H4 (cell line): ENCODE results near the gene FUCA2. TPM values are rescaled to one million over a fixed set of nuclear protein-coding genes. Genes with fewer than 3 reads are reported as not detected.
A peak's percentile ranks its signal among the peaks of the same experiment; 100 is the strongest.

Source experiments
- DNase-seq: peaks from one replicate; pipeline ENCODE4 v3.0.0-alpha.2; 2015; ENCODE audit warnings: low spot score
- total RNA-seq: library from RNA; depleted of rRNA; stranded (reverse); fragments of >200 nt; shearing (Covaris generic); gene quantifications from 2 replicates; pipeline ENCODE4 v1.2.3, GENCODE V29; 2014; rRNA removed

FUCA2 gene, protein sequence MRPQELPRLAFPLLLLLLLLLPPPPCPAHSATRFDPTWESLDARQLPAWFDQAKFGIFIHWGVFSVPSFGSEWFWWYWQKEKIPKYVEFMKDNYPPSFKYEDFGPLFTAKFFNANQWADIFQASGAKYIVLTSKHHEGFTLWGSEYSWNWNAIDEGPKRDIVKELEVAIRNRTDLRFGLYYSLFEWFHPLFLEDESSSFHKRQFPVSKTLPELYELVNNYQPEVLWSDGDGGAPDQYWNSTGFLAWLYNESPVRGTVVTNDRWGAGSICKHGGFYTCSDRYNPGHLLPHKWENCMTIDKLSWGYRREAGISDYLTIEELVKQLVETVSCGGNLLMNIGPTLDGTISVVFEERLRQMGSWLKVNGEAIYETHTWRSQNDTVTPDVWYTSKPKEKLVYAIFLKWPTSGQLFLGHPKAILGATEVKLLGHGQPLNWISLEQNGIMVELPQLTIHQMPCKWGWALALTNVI
- 68.2 and 72.8 TPM in 2 replicates for total RNA-seq

DNA sequence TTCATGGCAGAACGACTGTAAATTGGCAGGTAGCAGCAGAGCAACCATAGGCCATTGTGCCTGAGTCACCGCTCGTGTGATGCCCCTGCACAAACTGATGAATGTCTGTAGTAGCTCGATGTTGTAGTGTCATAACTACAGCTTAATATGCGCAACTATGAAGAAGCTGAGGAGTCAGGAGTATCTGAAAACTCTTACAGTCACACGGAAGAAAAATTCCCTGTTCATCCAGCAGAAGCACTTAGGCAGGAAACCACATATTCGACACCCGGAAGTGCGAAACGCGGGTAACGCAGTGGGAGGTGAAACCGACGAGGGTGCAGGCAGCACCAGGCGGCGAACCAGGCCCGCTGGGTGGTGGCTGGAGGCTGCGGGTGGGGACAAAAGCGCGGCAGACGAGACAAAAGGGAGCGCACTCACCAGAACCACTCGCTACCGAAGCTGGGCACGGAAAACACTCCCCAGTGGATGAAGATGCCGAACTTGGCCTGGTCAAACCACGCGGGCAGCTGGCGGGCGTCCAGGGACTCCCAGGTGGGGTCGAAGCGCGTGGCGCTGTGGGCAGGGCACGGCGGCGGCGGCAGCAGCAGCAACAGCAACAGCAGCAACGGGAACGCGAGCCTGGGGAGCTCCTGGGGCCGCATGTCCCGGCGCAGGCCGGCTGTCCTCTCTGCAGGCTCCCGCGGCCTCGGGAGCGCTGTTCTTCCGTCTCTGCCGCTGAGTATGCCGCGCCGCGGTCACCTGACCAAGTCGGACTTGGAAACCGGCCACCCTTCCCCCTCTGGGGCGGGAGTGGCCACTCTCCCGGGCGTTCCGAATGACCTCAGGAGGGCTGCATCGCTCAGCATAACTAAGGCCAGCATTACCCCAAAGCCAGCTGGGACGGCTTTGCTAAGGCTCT is at the start of gene FUCA2:
Gene FUCA2 (minus strand): TSS at position 730 of the 901 bp plus-strand sequence. CDS start 86 bp downstream, at position 644.
- peak; percentile 62 for DNase-seq

DNA sequence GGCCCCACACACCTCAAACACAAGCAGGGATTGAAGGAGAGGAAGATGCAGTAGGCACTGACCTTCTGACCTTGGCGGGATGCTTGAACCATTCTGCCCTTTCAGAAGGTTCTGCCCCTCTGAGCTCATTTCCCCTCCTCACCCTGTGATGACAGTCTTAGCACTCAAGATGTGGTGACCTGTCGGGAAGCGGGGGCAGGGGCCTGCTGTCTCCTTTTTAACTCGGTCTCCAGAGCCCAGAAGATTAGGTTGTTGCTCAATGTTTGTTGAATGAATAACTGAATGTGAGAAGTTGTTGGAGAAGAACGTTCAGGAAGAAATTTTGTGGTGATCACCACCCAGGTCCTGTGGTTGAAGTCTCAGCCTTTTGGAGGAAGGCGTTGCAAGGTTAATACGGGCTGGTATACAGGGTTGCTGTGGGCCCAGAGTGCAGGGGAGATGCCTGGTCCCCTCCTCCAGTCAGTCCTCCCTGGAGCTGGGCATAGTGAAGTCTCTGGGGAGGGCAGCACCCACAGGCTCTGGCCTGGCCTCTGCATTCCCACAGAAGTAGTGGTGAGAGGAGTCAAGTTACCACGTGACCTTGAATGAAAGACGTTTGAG is 49.7 kb upstream of the FUCA2 start:
- no peak for DNase-seq

DNA sequence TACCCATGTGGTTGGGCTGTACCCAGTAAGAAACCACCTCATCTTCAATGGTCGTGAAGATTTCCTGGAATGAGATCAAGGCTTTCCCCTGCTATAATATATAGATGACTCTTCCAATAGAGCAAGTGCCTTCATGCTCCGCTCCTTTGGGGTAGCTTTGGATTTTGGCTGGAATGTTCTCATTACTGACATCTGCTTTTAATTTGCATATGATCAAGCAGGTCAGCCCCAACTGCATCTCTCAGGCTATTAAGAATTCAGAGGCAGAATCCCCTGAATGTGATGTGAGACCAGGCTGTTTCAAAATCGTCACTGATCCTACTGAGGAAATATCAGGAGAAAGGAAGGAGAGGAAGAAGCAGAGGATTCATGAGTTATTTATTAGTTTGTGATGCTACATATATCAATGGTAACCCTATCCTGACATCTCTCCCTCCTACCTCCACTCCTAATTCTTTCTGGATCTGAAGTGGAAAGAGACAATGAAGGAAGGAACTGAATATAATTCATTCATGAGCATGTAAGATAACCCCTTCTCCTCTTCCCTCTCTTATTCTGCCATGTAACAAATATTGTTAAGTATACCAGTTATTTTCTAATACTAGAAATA is 47.6 kb upstream of the FUCA2 start:
- DNase-seq, result no peak

GRCh38 chr6:143556529-143556928 is 45.0 kb upstream of the FUCA2 start:
- peak; percentile 18 for DNase-seq

DNA sequence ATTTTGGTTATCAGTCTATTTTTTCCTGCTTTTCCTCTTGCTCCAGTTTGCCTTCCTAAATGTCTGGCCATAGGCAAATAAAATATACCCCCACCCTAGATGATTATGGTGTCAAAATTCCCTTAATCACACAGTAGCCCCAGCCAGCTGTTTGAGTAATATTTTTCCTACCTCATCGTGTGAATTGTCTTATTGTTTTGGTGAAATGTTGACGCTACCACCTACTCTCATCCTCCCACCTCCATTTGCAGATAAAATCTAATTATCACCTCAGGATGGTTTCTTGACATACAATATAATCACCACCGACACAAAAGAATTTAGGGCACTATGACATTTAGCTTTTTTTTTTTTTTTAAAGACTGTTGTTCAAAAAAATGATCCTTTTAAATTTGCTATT is 44.1 kb upstream of the FUCA2 start:
- DNase-seq, result no peak

DNA sequence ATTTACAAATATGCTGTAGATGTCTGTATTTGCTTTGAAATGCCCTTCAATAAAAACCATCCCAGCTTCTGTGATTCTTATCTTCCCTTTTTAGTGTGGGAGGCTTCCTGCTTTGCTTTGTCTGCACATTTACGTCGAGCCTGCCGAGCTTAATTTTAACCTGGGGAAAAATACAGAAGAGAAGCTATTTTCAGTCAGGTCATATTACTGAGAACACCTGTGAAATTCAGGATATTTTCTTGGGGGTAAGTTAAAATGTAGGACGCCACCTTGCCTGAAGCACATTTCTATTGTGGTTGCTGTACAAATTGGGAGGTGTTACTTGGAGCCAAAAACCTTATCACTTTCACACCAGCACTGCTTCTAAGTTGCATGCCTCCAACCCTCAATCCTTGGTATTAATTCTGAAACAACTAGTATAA is 43.6 kb upstream of the FUCA2 start:
- no peak for DNase-seq

- no peak for DNase-seq
Measured at GRCh38 chr6:143553337-143553736, 41.8 kb upstream of the FUCA2 start.

- DNase-seq, result no peak
Measured at GRCh38 chr6:143549949-143550268, 38.4 kb upstream of the FUCA2 start.

DNA sequence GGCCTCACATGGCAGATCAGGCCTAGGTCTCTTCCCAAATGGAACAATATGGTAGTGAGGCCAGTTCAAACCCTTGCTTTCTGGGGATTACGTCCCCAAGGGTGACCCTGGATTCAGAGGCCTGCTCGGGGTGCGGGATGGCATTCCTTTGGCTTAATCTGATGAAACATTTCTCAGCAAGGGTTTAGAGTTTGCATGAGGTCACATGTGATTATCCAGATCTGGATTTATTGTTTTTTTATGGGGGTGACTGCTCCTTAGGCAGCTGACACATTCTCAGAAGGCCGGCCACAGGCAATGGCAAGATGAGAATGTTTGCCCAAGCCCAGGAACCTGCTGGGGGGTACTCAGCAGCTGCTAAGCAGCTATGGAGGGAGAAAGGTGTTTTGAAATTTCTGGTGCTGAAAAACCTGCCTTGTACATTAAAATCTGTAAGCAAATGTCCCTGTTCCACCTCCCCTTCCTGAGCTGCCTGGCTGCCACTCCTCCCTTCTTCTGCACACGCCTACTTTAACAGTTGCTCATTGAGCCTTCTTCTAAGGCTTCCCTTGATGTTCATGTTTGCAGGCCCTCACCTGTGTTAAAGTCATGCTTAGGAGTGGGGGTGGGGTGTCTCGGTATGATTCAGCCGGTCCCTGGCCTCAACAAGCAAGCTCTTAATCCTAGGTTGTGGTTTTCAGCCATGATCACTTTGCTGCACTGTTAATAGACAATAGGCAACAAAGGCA is 37.9 kb upstream of the FUCA2 start:
- no peak for DNase-seq

DNA sequence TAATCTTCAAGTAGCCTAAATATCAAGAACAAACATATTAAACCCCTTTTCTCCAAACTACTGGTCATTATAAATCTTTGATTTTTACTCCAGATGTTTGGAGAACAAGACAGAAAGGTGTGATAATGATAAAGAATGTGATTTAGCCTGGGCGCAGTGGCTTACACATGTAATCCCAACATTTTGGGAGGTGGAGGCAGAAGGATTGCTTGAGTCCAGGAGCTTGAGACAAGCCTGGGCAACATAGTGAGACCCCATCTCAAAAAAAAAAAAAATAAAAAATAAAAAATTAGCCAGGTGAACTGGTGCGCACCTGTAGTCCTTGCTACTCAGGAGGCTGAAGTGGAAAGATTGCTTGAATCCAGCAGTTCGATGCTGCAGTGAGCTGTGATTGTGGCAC is 35.1 kb upstream of the FUCA2 start:
- no peak for DNase-seq

DNA sequence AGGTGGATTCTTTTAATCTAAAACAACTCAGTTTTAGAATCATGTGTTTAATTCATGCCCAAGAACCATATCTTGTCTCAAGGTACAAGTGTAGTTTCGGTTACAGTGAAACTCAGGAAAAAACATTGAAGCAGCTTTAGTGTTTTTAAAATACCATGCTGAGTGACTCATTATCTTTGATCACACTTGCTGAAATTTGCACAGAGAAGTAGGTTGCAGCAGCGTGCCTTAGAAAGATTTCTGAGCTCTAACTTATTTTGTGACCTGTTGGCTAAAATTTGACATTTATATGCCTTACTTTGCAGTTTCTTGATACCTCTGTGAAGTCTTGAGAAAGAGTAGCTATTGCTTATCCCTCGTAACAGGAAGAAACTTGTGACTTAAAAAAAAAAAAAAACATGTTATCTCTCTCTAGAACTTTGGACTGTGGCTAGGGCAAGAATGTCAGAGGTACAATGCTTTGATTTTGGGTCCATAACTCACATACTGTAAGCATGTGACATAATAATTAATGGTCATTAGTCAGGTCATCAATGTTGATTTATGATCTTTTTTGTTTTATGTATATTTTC is 34.5 kb upstream of the FUCA2 start:
- no peak for DNase-seq

DNA sequence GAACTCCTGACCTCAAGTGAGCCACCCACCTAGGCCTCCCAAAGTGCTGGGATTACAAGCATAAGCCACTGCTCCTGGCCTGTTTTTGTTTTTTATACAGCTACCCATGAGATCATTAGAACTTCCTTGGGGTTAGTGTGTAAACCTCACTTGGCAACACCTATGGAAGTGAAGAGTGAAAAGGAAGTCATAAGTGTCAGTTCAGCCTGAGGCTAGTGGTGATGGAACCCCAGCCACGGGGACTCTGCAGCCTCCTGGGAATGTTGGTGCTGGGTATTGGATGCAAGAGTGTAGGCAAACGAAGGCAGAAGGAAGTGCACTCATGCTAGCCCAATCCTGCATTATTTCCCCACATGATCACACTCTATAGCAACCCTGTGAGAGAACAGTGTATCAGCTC is 33.6 kb upstream of the FUCA2 start:
- no peak for DNase-seq

DNA sequence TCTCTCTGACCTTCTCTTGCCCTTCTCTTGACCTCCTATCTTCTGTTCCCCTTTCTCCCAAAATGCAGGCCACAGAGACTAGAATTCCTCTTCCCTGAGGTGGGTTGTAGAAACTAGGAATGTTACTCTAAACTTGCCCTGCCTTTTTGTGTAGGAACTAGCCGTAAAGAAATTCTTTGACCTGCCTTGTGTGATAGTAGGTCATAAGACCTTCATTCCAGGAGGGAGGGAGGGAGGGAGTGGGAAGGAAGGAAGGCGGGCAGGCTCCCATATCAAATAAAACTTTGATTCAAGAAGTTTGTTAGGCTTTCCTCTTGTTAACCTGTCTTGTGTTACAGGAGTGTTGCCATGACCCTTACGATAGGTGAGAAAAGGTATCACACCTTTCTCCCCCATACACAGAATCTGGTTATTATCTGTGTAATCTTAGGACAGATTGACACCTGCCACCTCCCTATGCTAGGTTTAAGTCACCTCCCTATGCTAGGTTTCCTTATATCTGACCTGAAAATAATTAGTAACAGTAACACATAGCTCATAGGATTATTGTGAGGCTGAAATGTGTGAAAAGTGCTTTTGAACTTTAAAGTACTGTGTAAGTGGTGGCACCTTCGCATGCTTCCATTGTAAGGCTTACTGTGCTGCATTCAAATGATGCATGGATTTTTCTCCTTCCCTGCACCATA is 32.6 kb upstream of the FUCA2 start:
- DNase-seq, result no peak

DNA sequence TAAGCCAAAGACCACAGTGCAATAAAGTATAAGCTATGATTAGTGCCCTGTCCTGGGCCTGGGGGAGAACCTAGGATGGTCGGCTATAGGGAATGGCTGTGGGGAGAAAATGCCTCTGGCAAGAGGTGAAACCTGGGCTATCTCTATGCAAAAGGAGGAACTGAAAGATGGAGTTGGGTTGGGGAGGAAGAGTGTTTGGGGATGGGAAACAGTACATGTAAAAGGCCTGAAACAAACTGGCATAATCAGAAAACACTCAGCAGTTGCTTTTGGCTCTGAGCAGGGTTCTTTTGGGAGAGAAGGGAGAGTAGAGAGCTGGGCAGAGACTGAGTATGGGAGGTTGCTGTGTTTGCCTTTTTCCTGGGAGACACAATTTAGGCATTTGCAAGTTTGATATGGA is 31.9 kb upstream of the FUCA2 start:
- no peak for DNase-seq

DNA sequence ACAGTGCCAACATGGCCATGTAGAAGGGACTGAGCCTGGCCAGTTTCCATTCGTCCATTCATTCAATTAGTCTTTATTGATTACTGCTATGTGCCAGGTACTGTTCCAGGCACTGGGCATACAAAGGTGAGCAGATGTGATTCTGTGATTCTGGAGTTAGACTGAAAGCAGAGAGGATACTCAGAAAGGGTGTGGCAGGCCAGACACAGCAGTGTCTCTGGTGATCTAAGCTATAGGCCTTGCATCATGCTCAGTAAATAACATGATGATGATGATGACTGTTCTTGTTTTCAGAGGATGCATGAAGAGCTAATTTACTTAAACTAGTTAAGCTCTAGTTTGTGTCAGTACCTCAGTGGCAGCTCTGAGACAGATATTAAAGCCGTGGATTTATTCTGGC is 31.4 kb upstream of the FUCA2 start:
- DNase-seq, result no peak

- no peak for DNase-seq
Measured at GRCh38 chr6:143540192-143540591, 28.7 kb upstream of the FUCA2 start.

- DNase-seq, result no peak
Measured at GRCh38 chr6:143539734-143540133, 28.2 kb upstream of the FUCA2 start.

DNA sequence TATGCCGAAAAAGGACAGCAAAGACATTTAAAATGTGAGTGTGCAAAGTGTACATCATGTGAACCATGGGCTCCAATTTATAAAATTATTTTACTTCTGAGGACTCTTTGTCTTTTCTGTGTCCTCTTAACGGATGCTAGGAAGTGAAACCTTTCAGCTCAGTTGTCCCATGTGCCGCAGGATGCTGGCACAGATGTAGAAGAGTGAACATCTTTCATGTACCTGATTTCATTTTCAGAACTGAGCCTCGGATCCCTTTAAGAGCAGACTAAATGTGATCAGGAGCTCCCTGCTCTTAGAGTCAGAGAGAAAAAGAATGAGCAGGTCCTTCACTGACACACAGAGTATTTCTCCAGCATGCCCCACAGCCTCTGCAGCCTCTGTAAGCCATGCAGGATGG is 27.6 kb upstream of the FUCA2 start:
- no peak for DNase-seq

GRCh38 chr6:143538374-143538773 is 26.9 kb upstream of the FUCA2 start:
- no peak for DNase-seq
